Loucy (cell line): Measurements from ENCODE around the gene CLCN5.

ENCODE experiments used
- EZH2phosphoT487 ChIP-seq: fragments of 200-600 bp; IDR thresholded peaks from 2 replicates; pipeline ENCODE4 v1.6.1; 2018; ENCODE audit warnings: antibody characterized with exemption, mild to moderate bottlenecking, moderate library complexity, borderline replicate concordance
- TF ChIP-seq, protein P1 (sequence below): fragments of 200-600 bp; sonication (generic); conservative IDR thresholded peaks from 2 replicates; pipeline ENCODE4 v1.5.1; 2014; ENCODE audit warnings: mild to moderate bottlenecking, antibody characterized with exemption, low read length

DNA sequence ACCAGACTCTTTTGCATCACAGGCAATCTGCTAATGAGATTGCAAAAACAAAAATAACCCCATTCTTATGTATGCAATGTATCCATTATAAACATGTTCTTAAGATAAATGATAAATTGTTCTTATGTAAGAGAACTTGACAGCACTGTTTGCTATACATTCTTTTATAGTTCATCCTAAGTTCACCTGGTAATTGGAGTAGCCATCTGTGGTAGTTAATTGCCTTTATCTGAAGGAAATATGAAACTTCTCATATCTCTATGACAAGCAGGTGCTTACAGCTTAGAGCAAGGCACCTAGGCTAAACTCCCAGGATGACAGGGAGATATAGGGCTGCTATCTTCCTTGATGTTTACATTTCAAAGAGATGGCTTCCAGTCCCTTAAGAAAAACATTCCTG, 21.3 kb upstream of the CLCN5 start:
- TF ChIP-seq, protein P1, sequence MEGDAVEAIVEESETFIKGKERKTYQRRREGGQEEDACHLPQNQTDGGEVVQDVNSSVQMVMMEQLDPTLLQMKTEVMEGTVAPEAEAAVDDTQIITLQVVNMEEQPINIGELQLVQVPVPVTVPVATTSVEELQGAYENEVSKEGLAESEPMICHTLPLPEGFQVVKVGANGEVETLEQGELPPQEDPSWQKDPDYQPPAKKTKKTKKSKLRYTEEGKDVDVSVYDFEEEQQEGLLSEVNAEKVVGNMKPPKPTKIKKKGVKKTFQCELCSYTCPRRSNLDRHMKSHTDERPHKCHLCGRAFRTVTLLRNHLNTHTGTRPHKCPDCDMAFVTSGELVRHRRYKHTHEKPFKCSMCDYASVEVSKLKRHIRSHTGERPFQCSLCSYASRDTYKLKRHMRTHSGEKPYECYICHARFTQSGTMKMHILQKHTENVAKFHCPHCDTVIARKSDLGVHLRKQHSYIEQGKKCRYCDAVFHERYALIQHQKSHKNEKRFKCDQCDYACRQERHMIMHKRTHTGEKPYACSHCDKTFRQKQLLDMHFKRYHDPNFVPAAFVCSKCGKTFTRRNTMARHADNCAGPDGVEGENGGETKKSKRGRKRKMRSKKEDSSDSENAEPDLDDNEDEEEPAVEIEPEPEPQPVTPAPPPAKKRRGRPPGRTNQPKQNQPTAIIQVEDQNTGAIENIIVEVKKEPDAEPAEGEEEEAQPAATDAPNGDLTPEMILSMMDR, result no peak
- TF ChIP-seq EZH2phosphoT487, result no peak
